Naive thymus-derived CD8-positive, alpha-beta T cell (primary cell): Measurements from ENCODE around the gene SPDYE1. TPM values are rescaled to one million over a fixed set of nuclear protein-coding genes. Genes with fewer than 3 reads are reported as not detected.
A peak's percentile ranks its signal among the peaks of the same experiment; 100 is the strongest.

Experiments
- ATAC-seq, 2 donors: fragments of 150-1000 bp; cut with Tn5 transposase in 1 of 2; sonication (Bioruptor Pico), chemical (Tn5 transposase) in 1 of 2; 1 replicate in 1 of 2; 2 replicates in 1 of 2; pipeline ENCODE4 v1.10.0; 2021; ENCODE audit warnings: mild to moderate bottlenecking in 2 of 2, moderate library complexity in 2 of 2
- POLR2A ChIA-PET: fragments of 350-600 bp; sonication (Branson Sonifier 250); formaldehyde crosslinking; loops from one replicate; lab custom pipeline; 2021; ENCODE audit warnings: antibody characterized with exemption; lab: Charles Lee
- DNase-seq, 10 donors: peaks; one replicate each; pipeline versions ENCODE4 v3.0.0 to v3.0.0-alpha.2; 2020 to 2022
- H3K27ac Mint-ChIP-seq, 10 donors: one replicate each; pipeline ENCODE4 v1.8.0; 2020 to 2022; ENCODE audit warnings: mild to moderate bottlenecking in 10 of 10, mixed read lengths in 10 of 10, moderate library complexity in 4 of 10, inconsistent platforms in 1 of 10
- H3K27me3 Mint-ChIP-seq, 5 donors: one replicate each; pipeline ENCODE4 v1.8.0; 2021 to 2022; ENCODE audit warnings: mixed read lengths in 5 of 5
- H3K36me3 Mint-ChIP-seq, 3 donors: one replicate each; pipeline ENCODE4 v1.8.0; 2020 to 2022; ENCODE audit warnings: mixed read lengths in 3 of 3, mild to moderate bottlenecking in 2 of 3, inconsistent platforms in 1 of 3
- H3K4me1 Mint-ChIP-seq, 4 donors: one replicate each; pipeline ENCODE4 v1.8.0; 2021 to 2022; ENCODE audit warnings: mixed read lengths in 4 of 4
- H3K4me3 Mint-ChIP-seq, 10 donors: one replicate each; pipeline ENCODE4 v1.8.0; 2020 to 2022; ENCODE audit warnings: mild to moderate bottlenecking in 10 of 10, mixed read lengths in 10 of 10, moderate library complexity in 6 of 10, inconsistent platforms in 1 of 10
- H3K9me3 Mint-ChIP-seq, 9 donors: one replicate each; pipeline ENCODE4 v1.8.0; 2020 to 2022; ENCODE audit warnings: mixed read lengths in 9 of 9, mild to moderate bottlenecking in 3 of 9, inconsistent platforms in 1 of 9, moderate library complexity in 1 of 9
- polyA plus RNA-seq, 3 donors: library from polyadenylated mRNA; unstranded; fragments of 300-500 nt; fragmentation: Illumina TruSeq; gene quantifications; one replicate each; pipeline ENCODE4 v1.2.3, GENCODE V29; 2021
- total RNA-seq, 8 experiments: library from RNA in 2 of 8; stranded (reverse) in 2 of 8; gene quantifications; one replicate each; pipeline ENCODE4 v1.2.3 and lab custom pipeline; 2021 to 2026

The SPDYE1 gene
- total and polyA plus RNA-seq, 5 experiments from 2014 or later = 0.12 to 0.14 TPM; not detected in 3

- Mint-ChIP-seq H3K4me3 (peak overlapping the region in 8 of 10 donors; percentile 4 to 82 (median 68)), H3K27me3 (no peaks in the 10 kb centered on the region), H3K9me3 (no peaks in the 10 kb centered on the region), H3K4me1 (peaks cover 47 to 84% (median 81%) of the 10 kb centered on the region in 4 donors), H3K36me3 (peaks cover 0 to 71% (median 10%) of the 10 kb centered on the region in 3 donors), H3K27ac (peak overlapping the region; percentile 86 to 94 (median 88))
- POLR2A ChIA-PET = interaction anchor here (0.7 to 14.0 kb wide), 4 partner anchors 10 to 31 kb away, joined by 3 to 192 read pairs (median 11); partner anchors contain the start of genes PGAM2 and POLM
- no peak for DNase-seq
- ATAC-seq = no peak
These were observed 52.6 kb downstream of the SPDYE1 start for GRCh38 chr7:44050121-44050914.

GRCh38 chr7:44050915-44051560 is 53.3 kb downstream of the SPDYE1 start:
- H3K9me3 Mint-ChIP-seq = no peaks in the 10 kb centered on the region
- H3K27ac Mint-ChIP-seq = peak overlapping the region; percentile 86 to 94 (median 88)
- peaks cover 0 to 78% (median 11%) of the 10 kb centered on the region in 3 donors for H3K36me3 Mint-ChIP-seq
- H3K4me3 Mint-ChIP-seq = peak overlapping the region in 9 of 10 donors; percentile 16 to 82 (median 69)
- no peaks in the 10 kb centered on the region for H3K27me3 Mint-ChIP-seq
- H3K4me1 Mint-ChIP-seq = peaks cover 41 to 82% (median 79%) of the 10 kb centered on the region in 4 donors
- ATAC-seq (peak; percentile 35 to 67), DNase-seq (no peak)
- POLR2A ChIA-PET = interaction anchor here (1.2 to 14.0 kb wide), 4 partner anchors 7 to 30 kb away, joined by 4 to 192 read pairs (median 11); partner anchors contain the start of genes PGAM2 and POLM

- ATAC-seq (peak; percentile 50 to 59), DNase-seq (no peak)
- H3K4me1 Mint-ChIP-seq = peaks cover 37 to 81% (median 77%) of the 10 kb centered on the region in 4 donors
- H3K27ac Mint-ChIP-seq = peak overlapping the region; percentile 86 to 94 (median 88)
- peak overlapping the region; percentile 21 to 82 (median 70) for H3K4me3 Mint-ChIP-seq
- peaks cover 0 to 79% (median 13%) of the 10 kb centered on the region in 3 donors for H3K36me3 Mint-ChIP-seq
- no peaks in the 10 kb centered on the region for H3K9me3 Mint-ChIP-seq
- POLR2A ChIA-PET = interaction anchor here (0.6 to 14.0 kb wide), 6 partner anchors 8 to 794 kb away, joined by 3 to 192 read pairs (median 4); partner anchors contain the start of genes PGAM2 and POLM
- H3K27me3 Mint-ChIP-seq = no peaks in the 10 kb centered on the region
These were observed 54.0 kb downstream of the SPDYE1 start for GRCh38 chr7:44051611-44052220.

GRCh38 chr7:44052771-44053365 is 55.2 kb downstream of the SPDYE1 start:
- H3K27ac Mint-ChIP-seq = peak overlapping the region in 8 of 10 donors; percentile 48 to 88 (median 80)

GRCh38 chr7:44056681-44057080 is 59.0 kb downstream of the SPDYE1 start:
- POLR2A ChIA-PET = interaction anchor here (2.0 to 14.0 kb wide), 2 partner anchors 7 to 10 kb away, joined by 4 to 192 read pairs; partner anchors contain the start of gene PGAM2
- ATAC-seq = no peak
- peaks cover 20 to 73% (median 61%) of the 10 kb centered on the region in 4 donors for H3K4me1 Mint-ChIP-seq
- H3K27me3 Mint-ChIP-seq = no peaks in the 10 kb centered on the region
- H3K4me3 Mint-ChIP-seq = no peak overlapping the region
- H3K9me3 Mint-ChIP-seq = no peaks in the 10 kb centered on the region
- peaks cover 0 to 93% (median 33%) of the 10 kb centered on the region in 3 donors for H3K36me3 Mint-ChIP-seq
- H3K27ac Mint-ChIP-seq = peak overlapping the region in 2 of 10 donors; percentile 26 to 33
- no peak for DNase-seq

More at GRCh38 chr7:44052771-44053365, 55.2 kb downstream of the SPDYE1 start:
- DNase-seq (no peak), ATAC-seq (no peak)
- H3K4me1 Mint-ChIP-seq = peaks cover 30 to 77% (median 71%) of the 10 kb centered on the region in 4 donors
- peaks cover 0 to 84% (median 18%) of the 10 kb centered on the region in 3 donors for H3K36me3 Mint-ChIP-seq
- POLR2A ChIA-PET = interaction anchor here (0.7 to 14.0 kb wide), 4 partner anchors 11 to 218 kb away, joined by 3 to 192 read pairs (median 10); partner anchors contain the start of genes PGAM2 and POLM
- H3K4me3 Mint-ChIP-seq = peak overlapping the region in 4 of 10 donors; percentile 10 to 38 (median 26)
- H3K9me3 Mint-ChIP-seq = no peaks in the 10 kb centered on the region
- no peaks in the 10 kb centered on the region for H3K27me3 Mint-ChIP-seq

GRCh38 chr7:44057181-44057848 is 59.6 kb downstream of the SPDYE1 start:
- H3K4me1 Mint-ChIP-seq = peaks cover 16 to 68% (median 54%) of the 10 kb centered on the region in 4 donors
- ATAC-seq (no peak), DNase-seq (peak in 1 of 10 donors; percentile 40)
- no peaks in the 10 kb centered on the region for H3K27me3 Mint-ChIP-seq
- H3K9me3 Mint-ChIP-seq = no peaks in the 10 kb centered on the region
- POLR2A ChIA-PET = interaction anchor here (1.3 to 14.0 kb wide), 3 partner anchors 6 to 24 kb away, joined by 9 to 192 read pairs (median 192); partner anchors contain the start of genes DBNL and PGAM2
- H3K4me3 Mint-ChIP-seq = peak overlapping the region in 2 of 10 donors; percentile 54 to 57
- H3K27ac Mint-ChIP-seq = peak overlapping the region in 9 of 10 donors; percentile 49 to 89 (median 80)
- H3K36me3 Mint-ChIP-seq = peaks cover 0 to 86% (median 33%) of the 10 kb centered on the region in 3 donors

- H3K9me3 Mint-ChIP-seq = no peaks in the 10 kb centered on the region
- peaks cover 14 to 63% (median 47%) of the 10 kb centered on the region in 4 donors for H3K4me1 Mint-ChIP-seq
- no peaks in the 10 kb centered on the region for H3K27me3 Mint-ChIP-seq
- peak overlapping the region in 9 of 10 donors; percentile 14 to 76 (median 54) for H3K4me3 Mint-ChIP-seq
- DNase-seq = peak in 1 of 10 donors; percentile 50
- peaks cover 0 to 78% (median 29%) of the 10 kb centered on the region in 3 donors for H3K36me3 Mint-ChIP-seq
- no peak for ATAC-seq
- POLR2A ChIA-PET = interaction anchor here (1.0 to 12.0 kb wide), 6 partner anchors 8 to 23 kb away, joined by 3 to 192 read pairs (median 6); partner anchors contain the start of gene DBNL
- peak overlapping the region; percentile 79 to 95 (median 90) for H3K27ac Mint-ChIP-seq
These were observed 60.4 kb downstream of the SPDYE1 start for GRCh38 chr7:44057849-44058758.

- POLR2A ChIA-PET = interaction anchor here (0.9 to 12.0 kb wide), 7 partner anchors 8 to 23 kb away, joined by 3 to 192 read pairs (median 5); partner anchors contain the start of gene DBNL
- H3K36me3 Mint-ChIP-seq = peaks cover 0 to 74% (median 29%) of the 10 kb centered on the region in 3 donors
- no peaks in the 10 kb centered on the region for H3K9me3 Mint-ChIP-seq
- DNase-seq (peak in 1 of 10 donors; percentile 36), ATAC-seq (peak; percentile 4 to 18)
- peak overlapping the region in 9 of 10 donors; percentile 14 to 76 (median 60) for H3K4me3 Mint-ChIP-seq
- H3K27me3 Mint-ChIP-seq = no peaks in the 10 kb centered on the region
- H3K27ac Mint-ChIP-seq = peak overlapping the region; percentile 79 to 95 (median 90)
- peaks cover 14 to 61% (median 46%) of the 10 kb centered on the region in 4 donors for H3K4me1 Mint-ChIP-seq
These were observed 61.1 kb downstream of the SPDYE1 start for GRCh38 chr7:44058759-44059218.

- H3K4me3 Mint-ChIP-seq = peak overlapping the region in 9 of 10 donors; percentile 4 to 76 (median 57)
- H3K36me3 Mint-ChIP-seq = peaks cover 0 to 67% (median 29%) of the 10 kb centered on the region in 3 donors
- H3K27ac Mint-ChIP-seq = peak overlapping the region; percentile 80 to 95 (median 90)
These were observed 61.8 kb downstream of the SPDYE1 start for GRCh38 chr7:44059219-44060090.

More at GRCh38 chr7:44059219-44060090, 61.8 kb downstream of the SPDYE1 start:
- no peaks in the 10 kb centered on the region for H3K27me3 Mint-ChIP-seq
- peaks cover 14 to 61% (median 45%) of the 10 kb centered on the region in 4 donors for H3K4me1 Mint-ChIP-seq
- H3K9me3 Mint-ChIP-seq = no peaks in the 10 kb centered on the region
- POLR2A ChIA-PET = interaction anchor here (0.7 to 12.0 kb wide), 7 partner anchors 8 to 123 kb away, joined by 3 to 192 read pairs (median 4); partner anchors contain the start of gene DBNL
- DNase-seq (peak in 8 of 10 donors; percentile 30 to 78 (median 52)), ATAC-seq (peak; percentile 91 to 92)
